ENCODE results near the gene UBE3C.
"Not testable (repeated sequence)": the region's sequence is repeated elsewhere in the genome, so short reads cannot be mapped to it uniquely, and the experiment has no call there.

The UBE3C gene

DNA sequence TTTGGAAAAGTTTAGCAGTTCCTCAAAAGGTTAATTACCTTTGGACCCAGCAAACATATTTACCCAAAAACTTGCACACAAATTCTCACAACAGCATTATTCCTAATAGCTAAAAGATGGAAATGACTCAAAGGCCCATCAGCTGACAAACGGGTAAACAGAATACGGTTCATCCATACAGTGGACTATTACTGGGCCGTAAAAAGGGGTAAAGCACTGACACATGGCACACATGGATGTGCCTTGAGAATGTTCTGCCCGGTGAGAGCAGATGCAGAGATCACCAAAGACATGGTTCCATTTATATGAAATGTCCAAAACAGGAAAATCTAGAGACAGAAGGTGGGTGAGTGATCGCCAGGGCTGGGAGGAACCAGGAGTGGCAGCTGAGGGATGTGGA is 102.9 kb downstream of the UBE3C start:
- FAIRE-seq, result no peak

DNA sequence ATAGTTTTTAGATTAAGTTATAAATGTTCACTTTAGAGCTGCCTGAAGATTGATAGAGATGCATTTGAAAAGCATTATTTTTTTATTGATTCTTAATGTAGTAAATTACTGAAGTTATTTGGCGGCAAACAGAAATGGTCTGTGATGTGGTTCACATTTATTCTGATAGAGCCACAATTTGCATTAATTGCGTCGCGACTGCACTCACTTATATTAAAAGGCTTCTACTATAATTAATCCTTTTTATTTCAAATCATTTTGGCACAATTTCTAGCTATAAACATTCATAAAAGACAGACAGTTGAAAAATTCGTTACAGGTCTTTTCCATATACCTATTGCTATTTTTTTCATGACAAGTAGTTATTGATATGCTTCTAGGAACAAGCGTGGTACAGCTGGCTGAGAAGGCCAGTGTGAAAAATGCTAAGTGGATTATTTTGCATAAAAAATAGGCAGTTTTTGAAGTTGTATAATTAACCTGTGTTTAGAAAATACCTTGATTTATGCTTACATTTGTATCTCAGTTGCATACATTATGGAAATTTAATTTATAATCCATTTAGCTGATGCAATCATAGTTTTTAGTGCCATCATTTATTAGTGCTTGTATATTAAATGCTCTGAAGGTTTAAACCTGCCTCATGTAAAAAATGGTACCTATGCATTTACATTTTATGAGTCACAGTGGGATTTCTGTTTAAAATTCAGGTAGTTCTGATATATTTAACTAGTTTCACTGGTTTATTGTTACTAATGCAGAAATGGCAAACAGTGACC is 106.0 kb downstream of the UBE3C start:
- no peak for FAIRE-seq

GRCh38 chr7:157246052-157246451 is 107.3 kb downstream of the UBE3C start:
- FAIRE-seq, result no peak

GRCh38 chr7:157248659-157249058 is 109.9 kb downstream of the UBE3C start:
- no peak for FAIRE-seq

DNA sequence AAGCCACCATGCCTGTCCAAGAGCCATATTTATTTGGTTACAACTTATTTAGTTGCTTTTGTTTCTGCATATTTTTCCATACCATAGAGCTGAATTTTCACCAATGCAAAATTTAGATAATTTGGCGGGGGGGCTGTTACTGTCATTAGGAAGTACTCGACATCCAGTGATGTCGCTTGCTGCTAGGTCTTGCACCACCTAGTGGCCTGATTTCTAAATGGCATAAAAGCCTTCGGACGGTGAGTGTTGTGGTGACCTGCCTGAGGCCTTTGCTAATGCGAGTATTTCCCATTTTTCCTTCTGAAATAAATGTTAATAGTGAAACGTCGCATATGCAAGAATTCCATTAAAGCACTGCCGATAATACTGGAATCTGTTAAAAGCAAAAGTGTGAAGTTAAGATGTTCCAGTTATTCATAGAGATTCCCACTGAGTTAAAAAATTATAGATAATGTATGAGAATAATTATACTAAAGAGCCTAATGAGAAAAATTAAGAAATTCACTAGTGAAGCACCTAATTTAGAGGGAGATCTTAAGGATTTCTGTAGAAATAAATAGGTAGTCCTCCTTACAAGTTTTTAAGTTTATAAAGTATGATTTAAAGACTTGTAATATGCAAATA is 112.0 kb downstream of the UBE3C start:
- FAIRE-seq, result no peak

GRCh38 chr7:157251817-157252216 is 113.1 kb downstream of the UBE3C start:
- not testable (repeated sequence) for FAIRE-seq

- no peak for FAIRE-seq
Measured at GRCh38 chr7:157253850-157254249, 115.1 kb downstream of the UBE3C start.

DNA sequence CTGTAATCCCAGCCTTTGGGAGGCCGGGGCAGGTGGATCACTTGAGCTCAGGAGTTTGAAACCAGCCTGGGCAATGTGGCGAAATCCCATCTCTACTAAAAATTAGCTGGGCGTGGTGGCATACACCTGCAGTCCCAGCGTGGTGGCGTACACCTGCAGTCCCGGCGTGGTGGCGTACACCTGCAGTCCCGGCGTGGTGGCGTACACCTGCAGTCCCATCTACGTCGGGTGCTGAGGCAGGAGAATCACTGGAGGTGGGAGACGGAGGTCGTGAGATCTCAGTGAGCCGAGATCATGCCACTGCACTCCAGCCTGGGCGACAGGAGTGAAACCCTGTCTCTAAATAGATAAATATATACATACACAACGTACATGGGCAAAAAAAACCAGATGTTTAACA is 116.1 kb downstream of the UBE3C start:
- not testable (repeated sequence) for FAIRE-seq

DNA sequence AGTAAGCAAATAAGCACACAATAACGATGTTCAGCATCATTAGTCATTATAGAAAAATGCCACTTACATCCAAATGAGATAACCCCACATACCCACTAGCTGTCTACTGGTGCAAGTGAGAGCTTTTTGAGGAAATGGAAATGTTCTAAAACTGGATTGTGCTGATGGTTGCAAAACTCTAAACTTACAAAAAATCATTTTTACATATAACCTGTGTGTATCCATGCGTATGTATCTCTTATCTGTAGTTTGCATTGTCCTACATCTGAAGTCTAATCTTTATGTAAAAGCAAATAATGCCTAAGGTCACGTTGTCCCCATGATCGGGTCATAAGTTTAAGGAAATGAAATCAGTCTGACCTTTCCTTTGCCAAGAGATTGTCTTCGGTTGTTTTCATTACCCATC is 116.5 kb downstream of the UBE3C start:
- no peak for FAIRE-seq

GRCh38 chr7:157263156-157263555 is 124.4 kb downstream of the UBE3C start:
- FAIRE-seq, result no peak

- FAIRE-seq, result no peak
Measured at GRCh38 chr7:157265051-157265450, 126.3 kb downstream of the UBE3C start.

- FAIRE-seq, result no peak
Measured at GRCh38 chr7:157266272-157266671, 127.5 kb downstream of the UBE3C start.

- FAIRE-seq, result no peak
Measured at GRCh38 chr7:157267516-157267915, 128.8 kb downstream of the UBE3C start.

- FAIRE-seq, result no peak
Measured at GRCh38 chr7:157267956-157268355, 129.2 kb downstream of the UBE3C start.

DNA sequence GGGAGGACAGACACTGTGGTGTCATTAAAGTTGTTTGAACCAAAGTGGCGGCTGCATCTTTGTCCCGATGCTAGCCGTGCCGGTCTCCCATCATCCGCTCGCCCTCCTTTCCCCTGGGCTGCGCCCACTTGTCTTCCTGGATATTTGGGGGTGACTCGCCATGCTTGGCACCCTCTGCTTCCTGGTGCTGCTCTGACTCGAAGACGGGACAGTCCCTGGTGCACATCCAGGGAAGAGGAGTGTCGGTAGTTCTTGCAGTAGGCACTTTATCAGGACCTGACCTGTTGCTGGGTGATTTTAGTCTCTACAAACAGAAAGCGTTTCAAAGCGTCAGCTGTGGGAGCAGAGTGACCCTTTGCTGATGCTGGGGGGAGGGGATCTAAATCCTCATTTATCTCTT is 129.8 kb downstream of the UBE3C start:
- FAIRE-seq, result no peak

DNA sequence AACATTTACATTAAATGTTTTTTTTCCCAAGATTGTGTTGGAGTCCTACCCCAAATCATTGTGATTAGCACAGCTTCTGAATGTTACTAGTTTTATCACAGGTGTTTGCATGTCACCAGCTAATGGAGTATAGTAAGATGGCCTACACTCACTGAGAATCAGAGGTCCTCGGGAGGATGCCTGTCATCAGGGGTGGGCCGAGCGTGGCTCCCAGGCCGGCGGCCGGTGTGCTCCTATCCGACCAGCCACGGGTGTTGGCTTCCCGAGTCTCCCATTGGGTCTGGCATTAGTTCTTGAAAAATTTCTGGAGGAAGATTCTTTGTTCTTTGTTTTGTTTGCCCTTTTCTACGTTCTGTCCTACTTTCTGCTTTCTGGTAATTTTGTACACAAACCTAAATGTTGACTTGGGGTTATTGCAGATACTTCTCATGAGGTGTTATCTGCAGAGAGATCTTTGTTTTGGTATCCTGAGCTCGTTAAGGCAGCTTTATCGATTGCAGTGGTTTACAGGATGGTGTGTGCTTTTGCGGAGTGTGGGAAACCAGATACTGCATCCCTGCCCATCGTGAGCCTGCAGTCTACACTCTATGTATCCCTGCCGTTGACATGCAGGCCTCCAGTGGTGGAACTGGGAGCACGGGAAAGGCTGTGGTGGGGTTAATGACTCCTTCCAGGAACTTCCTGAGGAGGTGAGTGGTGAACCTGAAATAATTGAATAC is 130.8 kb downstream of the UBE3C start:
- no peak for FAIRE-seq

GRCh38 chr7:157270060-157270444 is 131.3 kb downstream of the UBE3C start:
- FAIRE-seq, result no peak

GRCh38 chr7:157271315-157271990 is 132.7 kb downstream of the UBE3C start:
- FAIRE-seq, result no peak

- FAIRE-seq, result no peak
Measured at GRCh38 chr7:157271991-157272324, 133.2 kb downstream of the UBE3C start.

GRCh38 chr7:157272351-157273207 is 133.9 kb downstream of the UBE3C start:
- no peak for FAIRE-seq

- FAIRE-seq, result no peak
Measured at GRCh38 chr7:157273208-157274093, 134.7 kb downstream of the UBE3C start.

Data from TTC549 (cell line).